SK-N-SH (cell line): Measurements from ENCODE around the gene SNN. TPM values are rescaled to one million over a fixed set of nuclear protein-coding genes. Genes with fewer than 3 reads are reported as not detected.

Source experiments
- CTCF ChIA-PET: fragments of 300-600, 350-600 bp; formaldehyde crosslinking; extraction: SDS; loops from one replicate; lab custom pipeline; 2021; lab: Yijun Ruan, JAX
- POLR2A ChIA-PET: fragments of 350-600 bp; sonication (Branson Sonifier 250); formaldehyde crosslinking; extraction: SDS; loops from one replicate; lab custom pipeline; 2020; ENCODE audit warnings: antibody characterized with exemption, inconsistent platforms; lab: Yijun Ruan, JAX
- DNase-seq: peaks from one replicate; pipeline ENCODE4 v3.0.0; 2012
- H2AFZ ChIP-seq: fragments of 200-600 bp; sonication (generic); 2 replicates; pipeline ENCODE4 v1.8.1; 2016; ENCODE audit warnings: antibody characterized with exemption, mild to moderate bottlenecking, low read depth
- H3F3A ChIP-seq: fragments of 200-600 bp; sonication (generic); replicated peaks from 2 replicates; pipeline ENCODE3; 2016; ENCODE audit warnings: antibody characterized with exemption, mild to moderate bottlenecking; ENCODE audit not compliant: insufficient read depth
- H3K27ac ChIP-seq, 2 experiments: fragments of 200-500 bp in 1 of 2; fragments of 200-600 bp in 1 of 2; sonication (Bioruptor generic) in 1 of 2; sonication (generic), shearing (Covaris generic) in 1 of 2; 2 replicates each; pipeline versions ENCODE4 v1.5.1 to v1.6.1; 2014 to 2016; ENCODE audit warnings: low read depth in 2 of 2, inconsistent platforms in 1 of 2, low read length in 1 of 2, mild to moderate bottlenecking in 1 of 2, mixed read lengths in 1 of 2
- H3K27me3 ChIP-seq: fragments of 200-600 bp; sonication (generic), shearing (Covaris generic); 2 replicates; pipeline ENCODE4 v1.6.1; 2016; ENCODE audit warnings: mixed run types; ENCODE audit not compliant: insufficient read depth
- H3K36me3 ChIP-seq, 2 experiments: fragments of 200-500 bp in 1 of 2; fragments of 200-600 bp in 1 of 2; sonication (Bioruptor generic) in 1 of 2; sonication (generic) in 1 of 2; replicated peaks in 1 of 2; 2 replicates each; pipeline versions ENCODE3 to v1.5.1; 2014 to 2016; ENCODE audit warnings: low read length in 1 of 2, mild to moderate bottlenecking in 1 of 2; ENCODE audit not compliant: insufficient read depth in 2 of 2, control insufficient read depth in 1 of 2
- H3K4me1 ChIP-seq, 2 experiments: fragments of 200-500 bp in 1 of 2; fragments of 200-600 bp in 1 of 2; sonication (Bioruptor generic) in 1 of 2; sonication (generic), shearing (Covaris generic) in 1 of 2; 2 replicates each; pipeline versions ENCODE4 v1.5.1 to v1.6.1; 2014 to 2016; ENCODE audit warnings: low read depth in 1 of 2, low read length in 1 of 2, mixed run types in 1 of 2; ENCODE audit not compliant: insufficient read depth in 2 of 2, control insufficient read depth in 1 of 2
- H3K4me2 ChIP-seq: fragments of 200-600 bp; sonication (generic), shearing (Covaris generic); 2 replicates; pipeline ENCODE4 v1.6.1; 2017; ENCODE audit warnings: mixed run types
- H3K4me3 ChIP-seq, 2 experiments: fragments of 200-500 bp in 1 of 2; fragments of 200-600 bp in 1 of 2; sonication (Bioruptor generic) in 1 of 2; sonication (generic), shearing (Covaris generic) in 1 of 2; 2 replicates each; pipeline versions ENCODE4 v1.5.1 to v1.8.1; 2014 to 2016; ENCODE audit warnings: low read depth in 2 of 2, inconsistent platforms in 1 of 2, low read length in 1 of 2, mild to moderate bottlenecking in 1 of 2, mixed read lengths in 1 of 2, moderate library complexity in 1 of 2
- H3K79me2 ChIP-seq: fragments of 200-600 bp; sonication (generic); 2 replicates; pipeline ENCODE4 v1.8.1; 2017; ENCODE audit warnings: mild to moderate bottlenecking; ENCODE audit not compliant: insufficient read depth
- H3K9ac ChIP-seq: fragments of 200-600 bp; sonication (generic); 2 replicates; pipeline ENCODE4 v1.6.1; 2017; ENCODE audit warnings: mixed run types
- H3K9me2 ChIP-seq: fragments of 200-600 bp; sonication (generic); 2 replicates; pipeline ENCODE4 v1.6.1; 2017; ENCODE audit warnings: mixed run types
- H3K9me3 ChIP-seq: fragments of 200-600 bp; sonication (generic); 2 replicates; pipeline ENCODE4 v1.6.1; 2017; ENCODE audit warnings: mixed run types, mild to moderate bottlenecking, moderate library complexity
- H4K20me1 ChIP-seq: fragments of 200-600 bp; sonication (generic); 2 replicates; pipeline ENCODE4 v1.6.1; 2017; ENCODE audit warnings: mild to moderate bottlenecking, mixed run types; ENCODE audit not compliant: insufficient read depth
- ELF1 ChIP-seq: IDR thresholded peaks from 2 replicates; pipeline ENCODE4 v1.4.0; 2012
- EZH2phosphoT487 ChIP-seq: fragments of 200-600 bp; sonication (generic); IDR thresholded peaks from 2 replicates; pipeline ENCODE4 v1.6.1; 2017; ENCODE audit warnings: low read depth, mixed run types, mild to moderate bottlenecking, antibody characterized with exemption, moderate library complexity, borderline replicate concordance
- MXI1 ChIP-seq: IDR thresholded peaks from 2 replicates; pipeline ENCODE4 v1.6.1; 2012; ENCODE audit warnings: mild to moderate bottlenecking, low read depth, low read length, improper control_type of control experiment
- NFIC ChIP-seq: IDR thresholded peaks from 2 replicates; pipeline ENCODE4 v1.4.0; 2012; ENCODE audit warnings: borderline replicate concordance
- NRF1 ChIP-seq: IDR thresholded peaks from 2 replicates; pipeline ENCODE4 v1.6.1; 2012; ENCODE audit warnings: low read depth, mild to moderate bottlenecking, low read length
- RCOR1 ChIP-seq: fragments of 150-350 bp; IDR thresholded peaks from 2 replicates; pipeline ENCODE4 v1.6.1; 2017; ENCODE audit warnings: antibody characterized with exemption, low read length
- RXRA ChIP-seq: IDR thresholded peaks from 2 replicates; pipeline ENCODE4 v1.4.0; 2012; ENCODE audit warnings: low read depth, mild to moderate bottlenecking, borderline replicate concordance
- TAF1 ChIP-seq: IDR thresholded peaks from 2 replicates; pipeline ENCODE4 v1.6.1; 2012; ENCODE audit warnings: low read depth, mild to moderate bottlenecking, low read length, moderate library complexity, borderline replicate concordance
- TCF12 ChIP-seq: IDR thresholded peaks from 2 replicates; pipeline ENCODE4 v1.4.0; 2012
- TEAD4 ChIP-seq: IDR thresholded peaks from 2 replicates; pipeline ENCODE4 v1.4.0; 2012; ENCODE audit warnings: mild to moderate bottlenecking, borderline replicate concordance; ENCODE audit not compliant: insufficient read depth
- WGBS: methylation state at CpG from one replicate; pipeline ENCODE4 v1.1.6; 2017; ENCODE audit warnings: low lambda C conversion rate; 5-methylcytosine and 5-hydroxymethylcytosine counted together
- polyA plus RNA-seq, 3 experiments: library from polyadenylated mRNA; depleted of rRNA; stranded (reverse); fragments of >200 nt; gene quantifications; 2 replicates each; pipeline ENCODE4 v1.2.3, GENCODE V29; 2012
- TF ChIP-seq, protein P1 (sequence below): IDR thresholded peaks from 2 replicates; pipeline ENCODE4 v1.6.1; 2012; ENCODE audit warnings: mild to moderate bottlenecking, low read depth, low read length, moderate library complexity
- TF ChIP-seq, protein P2 (sequence below): fragments of 150-350 bp; IDR thresholded peaks from 2 replicates; pipeline ENCODE4 v1.6.1; 2017; ENCODE audit warnings: antibody characterized with exemption, low read length, low read depth, borderline replicate concordance
- TF ChIP-seq, protein P3 (sequence below): IDR thresholded peaks from 2 replicates; pipeline ENCODE4 v1.4.0; 2012; ENCODE audit warnings: low read depth
- TF ChIP-seq, protein P4 (sequence below): fragments of 150-350 bp; IDR thresholded peaks from 2 replicates; pipeline ENCODE4 v1.6.1; 2016; ENCODE audit warnings: mild to moderate bottlenecking, low read depth, low read length

Gene SNN
- polyA plus RNA-seq, 1 of the 3 experiments (the other 2 are of a cell fraction) = 15.4 TPM

DNA sequence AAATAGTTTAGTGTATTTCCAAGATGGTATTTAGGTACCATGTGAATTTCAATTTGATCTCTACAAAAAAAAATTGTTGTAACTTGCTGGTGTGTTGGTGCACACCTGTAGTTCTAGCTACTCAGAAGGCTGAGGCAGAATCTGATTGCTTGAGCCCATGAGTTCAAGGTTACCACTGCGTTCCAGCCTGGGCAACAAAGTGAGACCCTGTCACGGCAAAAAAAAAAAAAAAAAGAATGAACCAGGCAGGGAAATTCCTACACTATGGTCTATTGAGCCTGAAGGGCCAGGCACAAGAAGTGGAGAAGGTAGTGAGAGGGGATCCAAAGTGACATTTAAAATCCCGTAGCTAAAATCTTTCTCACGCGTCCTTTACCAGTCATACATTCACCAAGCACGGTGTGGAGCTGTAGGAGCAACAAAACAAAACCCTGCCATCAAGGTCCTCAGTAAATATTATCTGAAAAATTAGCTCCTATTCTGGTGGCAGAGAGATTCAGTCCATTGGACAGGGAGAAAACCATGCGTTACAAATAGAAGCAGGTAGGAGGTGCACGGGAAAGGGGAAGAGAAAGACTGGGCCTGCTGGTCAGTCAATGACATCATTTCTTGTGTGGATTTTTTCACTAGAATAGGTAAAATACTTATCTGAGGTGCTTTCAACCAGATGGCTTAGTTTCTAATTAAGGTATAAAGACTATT lies 47.1 kb downstream of the SNN start:
- Histone ChIP-seq H3K4me3 (no peak overlapping the region), H3K9me2 (no peaks in the 10 kb centered on the region), H2AFZ (no peak overlapping the region), H3K9me3 (no peaks in the 10 kb centered on the region), H3K9ac (no peak overlapping the region), H3F3A (peaks cover 10% of the 10 kb centered on the region), H3K27ac (no peak overlapping the region), H3K36me3 (peaks cover 25 to 66% of the 10 kb centered on the region in 2 experiments), H3K4me2 (no peak overlapping the region), H3K79me2 (peaks cover 36% of the 10 kb centered on the region), H3K4me1 (peaks cover 0 to 4% of the 10 kb centered on the region in 2 experiments; a peak in 1 of 4 replicates), H3K27me3 (no peaks in the 10 kb centered on the region), H4K20me1 (no peaks in the 10 kb centered on the region)
- CTCF ChIA-PET = interaction anchor here (0.9 to 7.5 kb wide), 18 partner anchors 9 to 342 kb away, joined by 3 to 103 read pairs (median 6); no protein-coding TSS in a partner anchor
- DNase-seq = no peak
- TF ChIP-seq MXI1 (no peak), ELF1 (no peak), EZH2phosphoT487 (no peak), NFIC (no peak), TCF12 (no peak), TEAD4 (no peak), NRF1 (no peak), RXRA (no peak), TAF1 (no peak), RCOR1 (no peak)
- TF ChIP-seq, protein P1, sequence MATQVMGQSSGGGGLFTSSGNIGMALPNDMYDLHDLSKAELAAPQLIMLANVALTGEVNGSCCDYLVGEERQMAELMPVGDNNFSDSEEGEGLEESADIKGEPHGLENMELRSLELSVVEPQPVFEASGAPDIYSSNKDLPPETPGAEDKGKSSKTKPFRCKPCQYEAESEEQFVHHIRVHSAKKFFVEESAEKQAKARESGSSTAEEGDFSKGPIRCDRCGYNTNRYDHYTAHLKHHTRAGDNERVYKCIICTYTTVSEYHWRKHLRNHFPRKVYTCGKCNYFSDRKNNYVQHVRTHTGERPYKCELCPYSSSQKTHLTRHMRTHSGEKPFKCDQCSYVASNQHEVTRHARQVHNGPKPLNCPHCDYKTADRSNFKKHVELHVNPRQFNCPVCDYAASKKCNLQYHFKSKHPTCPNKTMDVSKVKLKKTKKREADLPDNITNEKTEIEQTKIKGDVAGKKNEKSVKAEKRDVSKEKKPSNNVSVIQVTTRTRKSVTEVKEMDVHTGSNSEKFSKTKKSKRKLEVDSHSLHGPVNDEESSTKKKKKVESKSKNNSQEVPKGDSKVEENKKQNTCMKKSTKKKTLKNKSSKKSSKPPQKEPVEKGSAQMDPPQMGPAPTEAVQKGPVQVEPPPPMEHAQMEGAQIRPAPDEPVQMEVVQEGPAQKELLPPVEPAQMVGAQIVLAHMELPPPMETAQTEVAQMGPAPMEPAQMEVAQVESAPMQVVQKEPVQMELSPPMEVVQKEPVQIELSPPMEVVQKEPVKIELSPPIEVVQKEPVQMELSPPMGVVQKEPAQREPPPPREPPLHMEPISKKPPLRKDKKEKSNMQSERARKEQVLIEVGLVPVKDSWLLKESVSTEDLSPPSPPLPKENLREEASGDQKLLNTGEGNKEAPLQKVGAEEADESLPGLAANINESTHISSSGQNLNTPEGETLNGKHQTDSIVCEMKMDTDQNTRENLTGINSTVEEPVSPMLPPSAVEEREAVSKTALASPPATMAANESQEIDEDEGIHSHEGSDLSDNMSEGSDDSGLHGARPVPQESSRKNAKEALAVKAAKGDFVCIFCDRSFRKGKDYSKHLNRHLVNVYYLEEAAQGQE = no peak
- TF ChIP-seq, protein P2, sequence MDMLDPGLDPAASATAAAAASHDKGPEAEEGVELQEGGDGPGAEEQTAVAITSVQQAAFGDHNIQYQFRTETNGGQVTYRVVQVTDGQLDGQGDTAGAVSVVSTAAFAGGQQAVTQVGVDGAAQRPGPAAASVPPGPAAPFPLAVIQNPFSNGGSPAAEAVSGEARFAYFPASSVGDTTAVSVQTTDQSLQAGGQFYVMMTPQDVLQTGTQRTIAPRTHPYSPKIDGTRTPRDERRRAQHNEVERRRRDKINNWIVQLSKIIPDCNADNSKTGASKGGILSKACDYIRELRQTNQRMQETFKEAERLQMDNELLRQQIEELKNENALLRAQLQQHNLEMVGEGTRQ = no peak
- TF ChIP-seq, protein P3, sequence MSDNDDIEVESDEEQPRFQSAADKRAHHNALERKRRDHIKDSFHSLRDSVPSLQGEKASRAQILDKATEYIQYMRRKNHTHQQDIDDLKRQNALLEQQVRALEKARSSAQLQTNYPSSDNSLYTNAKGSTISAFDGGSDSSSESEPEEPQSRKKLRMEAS = no peak
- TF ChIP-seq, protein P4, sequence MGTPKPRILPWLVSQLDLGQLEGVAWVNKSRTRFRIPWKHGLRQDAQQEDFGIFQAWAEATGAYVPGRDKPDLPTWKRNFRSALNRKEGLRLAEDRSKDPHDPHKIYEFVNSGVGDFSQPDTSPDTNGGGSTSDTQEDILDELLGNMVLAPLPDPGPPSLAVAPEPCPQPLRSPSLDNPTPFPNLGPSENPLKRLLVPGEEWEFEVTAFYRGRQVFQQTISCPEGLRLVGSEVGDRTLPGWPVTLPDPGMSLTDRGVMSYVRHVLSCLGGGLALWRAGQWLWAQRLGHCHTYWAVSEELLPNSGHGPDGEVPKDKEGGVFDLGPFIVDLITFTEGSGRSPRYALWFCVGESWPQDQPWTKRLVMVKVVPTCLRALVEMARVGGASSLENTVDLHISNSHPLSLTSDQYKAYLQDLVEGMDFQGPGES = no peak
- 93% methylated on average over 8 of the region's 8 CpGs for WGBS
- POLR2A ChIA-PET = interaction anchor here (0.6 kb wide), 1 partner anchor 28 kb away, joined by 3 read pairs; no protein-coding TSS in a partner anchor
